GM12878 (cell line): Measurements from ENCODE around the gene LYPD4. TPM values are rescaled to one million over a fixed set of nuclear protein-coding genes. Genes with fewer than 3 reads are reported as not detected.

ENCODE experiments used
- ATAC-seq: fragments of 200-7000 bp; cut with Tn5 transposase; 3 replicates; pipeline ENCODE4 v1.9.1; 2020; ENCODE audit warnings: mild to moderate bottlenecking, moderate library complexity
- BruUV-seq: library from RNA; stranded (reverse); fragments of 400-500 nt; replicated peaks from 2 replicates; lab custom pipeline; 2021; lab: Mats Ljungman, UMichigan
- CTCF ChIA-PET: fragments of 300-600 bp; sonication (Branson Sonifier 250); formaldehyde crosslinking; extraction: SDS; loops from one replicate; lab custom pipeline; 2021; ENCODE audit warnings: inconsistent platforms; lab: Yijun Ruan, JAX
- POLR2A ChIA-PET: fragments of 350-600 bp; formaldehyde crosslinking; extraction: SDS; loops from one replicate; lab custom pipeline; 2021; ENCODE audit warnings: inconsistent platforms; lab: Charles Lee
- RAD21 ChIA-PET: fragments of 300-600 bp; sonication (Branson Sonifier 250); formaldehyde crosslinking; loops from one replicate; lab custom pipeline; 2023; ENCODE audit warnings: antibody characterized with exemption; ENCODE audit not compliant: unreplicated experiment; lab: Charles Lee
- SMC1A ChIA-PET: fragments of 300-600 bp; sonication (Branson Sonifier 250); formaldehyde crosslinking; loops from one replicate; lab custom pipeline; 2023; ENCODE audit not compliant: unreplicated experiment, uncharacterized antibody; lab: Charles Lee
- DNase-seq: peaks from one replicate; pipeline ENCODE4 v3.0.0-alpha.2; 2011; ENCODE audit warnings: low read depth, low spot score
- FAIRE-seq: peaks from 3 replicates; lab custom pipeline; 2011; peaks lifted over from hg19 to GRCh38; lab: Jason Lieb, UNC
- H2AFZ ChIP-seq: 2 replicates; pipeline ENCODE4 v1.6.0; 2011; ENCODE audit warnings: low read depth, low read length, control low read depth; ENCODE audit not compliant: control insufficient read depth
- H3K27ac ChIP-seq: 2 replicates; pipeline ENCODE4 v1.5.1; 2011; ENCODE audit warnings: control low read depth; ENCODE audit not compliant: control insufficient read depth, insufficient read depth
- H3K27me3 ChIP-seq, 2 experiments: replicated peaks in 1 of 2; 2 replicates each; pipeline versions ENCODE4 v1.6.0 to v1.6.1; 2011; ENCODE audit warnings: low read length in 1 of 2; ENCODE audit not compliant: control insufficient read depth in 2 of 2, insufficient read depth in 2 of 2
- H3K36me3 ChIP-seq, 2 experiments: 2 replicates each; pipeline ENCODE4 v1.5.1; 2011; ENCODE audit warnings: low read length in 1 of 2; ENCODE audit not compliant: control insufficient read depth in 2 of 2, insufficient read depth in 2 of 2
- H3K4me1 ChIP-seq: 2 replicates; pipeline ENCODE4 v1.6.1; 2011; ENCODE audit warnings: mild to moderate bottlenecking, low read length, moderate library complexity, mixed read lengths; ENCODE audit not compliant: control insufficient read depth, insufficient read depth
- H3K4me2 ChIP-seq: 2 replicates; pipeline ENCODE4 v1.6.0; 2011; ENCODE audit warnings: control low read depth; ENCODE audit not compliant: control insufficient read depth, insufficient read depth
- H3K4me3 ChIP-seq: fragments of 200-600 bp; sonication (generic); 2 replicates; pipeline ENCODE4 v1.5.1; 2016
- H3K79me2 ChIP-seq: 2 replicates; pipeline ENCODE4 v1.6.0; 2011; ENCODE audit warnings: low read length; ENCODE audit not compliant: control insufficient read depth, insufficient read depth
- H3K9ac ChIP-seq: 2 replicates; pipeline ENCODE4 v1.8.0; 2011; ENCODE audit warnings: low read length, control low read depth, mixed read lengths; ENCODE audit not compliant: control insufficient read depth, insufficient read depth
- H3K9me3 ChIP-seq: replicated peaks from 3 replicates; pipeline ENCODE4 v1.5.1; 2011; ENCODE audit warnings: mild to moderate bottlenecking, low read length; ENCODE audit not compliant: control insufficient read depth, insufficient read depth
- H4K20me1 ChIP-seq: 2 replicates; pipeline ENCODE4 v1.6.0; 2011; ENCODE audit not compliant: control insufficient read depth, insufficient read depth
- BACH1 ChIP-seq: fragments of 450-650 bp; IDR thresholded peaks from 2 replicates; pipeline ENCODE4 v1.6.1; 2017; ENCODE audit warnings: mild to moderate bottlenecking, borderline replicate concordance
- BHLHE40 ChIP-seq, 2 experiments: fragments of 450-650 bp in 1 of 2; IDR thresholded peaks; 2 replicates each; pipeline ENCODE4 v1.6.1; 2011 to 2017; ENCODE audit warnings: low read depth in 2 of 2, borderline replicate concordance in 1 of 2, improper control_type of control experiment in 1 of 2, low read length in 1 of 2, mild to moderate bottlenecking in 1 of 2
- NBN ChIP-seq: fragments of 450-650 bp; IDR thresholded peaks from 2 replicates; pipeline ENCODE4 v1.6.1; 2016
- NFIC ChIP-seq: IDR thresholded peaks from 2 replicates; pipeline ENCODE4 v1.6.1; 2012; ENCODE audit warnings: low read depth, mild to moderate bottlenecking, inconsistent platforms, low read length, moderate library complexity
- PML ChIP-seq: IDR thresholded peaks from 2 replicates; pipeline ENCODE4 v1.6.1; 2012; ENCODE audit warnings: low read length, inconsistent platforms
- POLR2A ChIP-seq: IDR thresholded peaks from 2 replicates; pipeline ENCODE4 v1.6.1; 2011; ENCODE audit warnings: low read depth, mild to moderate bottlenecking, low read length
- POLR2AphosphoS5 ChIP-seq: IDR thresholded peaks from 2 replicates; pipeline ENCODE4 v1.6.1; 2011; ENCODE audit warnings: mild to moderate bottlenecking, low read length, inconsistent platforms
- SIN3A ChIP-seq: IDR thresholded peaks from 2 replicates; pipeline ENCODE4 v1.6.1; 2012; ENCODE audit warnings: low read depth, low read length, improper control_type of control experiment
- WGBS: methylation state at CpG from one replicate; pipeline ENCODE4 v1.1.6; 2016; ENCODE audit warnings: low lambda C conversion rate; ENCODE audit not compliant: insufficient replicate concordance, insufficient coverage; ENCODE audit errors: missing lambda C conversion rate; 5-methylcytosine and 5-hydroxymethylcytosine counted together
- in situ Hi-C: fragments of 300-500 bp; cut with MboI; formaldehyde crosslinking; loops from 9 replicates; pipeline ENCODE4 v1.14.3; 2018; ENCODE audit warnings: mixed read lengths
- intact Hi-C: fragments of 100-400 bp; cut with micrococcal nuclease; formaldehyde crosslinking; loops from one replicate; pipeline ENCODE4 v1.14.2; 2022; ENCODE audit not compliant: unreplicated experiment
- polyA plus RNA-seq, 11 experiments: library from polyadenylated mRNA; depleted of rRNA in 4 of 11; unstranded in 6 of 11; stranded (reverse) in 5 of 11; fragments of >200 nt; fragmentation: Nextera tagmentation in 4 of 11; fragmentation: Illumina TruSeq in 1 of 11; extraction: Ambion mirVana in 4 of 11; extraction: Trizol in 1 of 11; gene quantifications; 1 replicate in 1 of 11; 2 replicates in 10 of 11; pipeline versions ENCODE4 v1.2.1 to v1.2.3, GENCODE V29; 2011 to 2016; ENCODE audit warnings: inconsistent platforms in 2 of 11, missing spikeins in 2 of 11, low read depth in 1 of 11
- total RNA-seq, 4 experiments: library from RNA; depleted of rRNA in 3 of 4; stranded (reverse); fragments of >200 nt in 3 of 4; fragmentation: Illumina TruSeq in 1 of 4; extraction: Trizol in 1 of 4; gene quantifications; 2 replicates each; pipeline versions ENCODE4 v1.2.1 to v1.2.3, GENCODE V29; 2013 to 2021
- TF ChIP-seq, protein P1 (sequence below): fragments of 450-650 bp; formaldehyde crosslinking; IDR thresholded peaks from 2 replicates; pipeline ENCODE4 v1.4.0; 2022; ENCODE audit warnings: mild to moderate bottlenecking, moderate library complexity
- TF ChIP-seq, protein P2 (sequence below): fragments of 450-650 bp; IDR thresholded peaks from 2 replicates; pipeline ENCODE4 v1.6.1; 2016; ENCODE audit warnings: mild to moderate bottlenecking

Gene LYPD4
- total and polyA plus RNA-seq, 10 of the 15 experiments (the other 5 are each of a cell fraction or from before 2014, with no cell fraction given), result not detected

DNA sequence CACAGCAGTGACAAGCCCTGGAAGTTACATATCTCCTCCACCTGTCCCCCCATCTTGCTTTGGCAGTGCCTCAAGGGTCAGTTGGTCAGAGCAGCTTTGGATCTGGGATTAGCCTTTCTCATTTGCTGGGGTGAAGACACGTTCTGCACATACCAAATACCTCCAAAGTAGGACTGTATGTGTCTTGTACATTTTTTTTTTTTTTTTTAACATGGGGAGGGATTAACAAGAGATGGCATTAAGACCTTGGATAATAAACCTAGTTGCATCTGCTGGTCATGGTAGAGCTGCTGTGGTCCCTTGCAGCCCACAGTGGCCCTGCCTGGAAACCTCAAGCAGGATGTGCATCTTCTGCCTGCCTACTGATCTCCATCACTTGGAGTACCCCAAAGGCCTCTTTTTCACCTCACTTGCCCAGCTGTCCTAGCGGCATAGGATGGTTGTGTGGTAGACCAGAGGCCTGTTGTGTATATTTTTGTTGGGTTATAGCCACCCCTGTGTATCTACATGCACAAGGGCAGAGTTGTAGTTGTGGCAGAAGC, 18.0 kb upstream of the LYPD4 start:
- TF ChIP-seq NFIC, result no peak
- TF ChIP-seq SIN3A, result no peak
- no peak for TF ChIP-seq BACH1
- peak; percentile 16; the same call in 1 of the 2 replicates for TF ChIP-seq POLR2AphosphoS5
- TF ChIP-seq PML, result 0 out of 2 replicates have a peak, but pooled peaks have one; percentile 1
- TF ChIP-seq, all 136 proteins: peak for 2
- POLR2A ChIA-PET, result interaction anchor here (0.8 to 2.4 kb wide), 4 partner anchors 9 to 24 kb away, joined by 3 to 14 read pairs (median 7); partner anchors contain the start of gene CD79A
- H3K36me3 ChIP-seq, result peaks cover 26 to 30% of the 10 kb centered on the region in 2 experiments
- 27% methylated on average over 2 of the region's 2 CpGs for WGBS
- peak overlapping the region; percentile 94 for H3K4me3 ChIP-seq
- H3K27ac ChIP-seq, result no peak overlapping the region; the same call in 1 of the 2 replicates
- no peak overlapping the region for H2AFZ ChIP-seq
- no peaks in the 10 kb centered on the region for H3K9me3 ChIP-seq
- peak overlapping the region; percentile 84 for H3K4me2 ChIP-seq
- H3K9ac ChIP-seq, result peak overlapping the region; percentile 100
- no peaks in the 10 kb centered on the region for H3K27me3 ChIP-seq
- no peak for ATAC-seq
- peaks cover 22% of the 10 kb centered on the region for H4K20me1 ChIP-seq
- peaks cover 34% of the 10 kb centered on the region for H3K4me1 ChIP-seq
- SMC1A ChIA-PET, result interaction anchor here (0.6 to 1.6 kb wide), 3 partner anchors 10 to 90 kb away, joined by 3 to 8 read pairs (median 3); no protein-coding TSS in a partner anchor
- no peak for FAIRE-seq
- intact Hi-C loops (no loop called here), in situ Hi-C loops (no loop called here)
- BruUV-seq, result no TSS peak
- RAD21 ChIA-PET, result interaction anchor here (1.0 to 1.4 kb wide), 3 partner anchors 11 to 83 kb away, joined by 3 to 7 read pairs (median 5); partner anchors contain the start of gene CD79A
- peaks cover 70% of the 10 kb centered on the region for H3K79me2 ChIP-seq
- no peak for DNase-seq
- CTCF ChIA-PET, result interaction anchor here (0.7 to 4.4 kb wide), 10 partner anchors 10 to 99 kb away, joined by 3 to 30 read pairs (median 4); partner anchors contain the start of gene RABAC1

DNA sequence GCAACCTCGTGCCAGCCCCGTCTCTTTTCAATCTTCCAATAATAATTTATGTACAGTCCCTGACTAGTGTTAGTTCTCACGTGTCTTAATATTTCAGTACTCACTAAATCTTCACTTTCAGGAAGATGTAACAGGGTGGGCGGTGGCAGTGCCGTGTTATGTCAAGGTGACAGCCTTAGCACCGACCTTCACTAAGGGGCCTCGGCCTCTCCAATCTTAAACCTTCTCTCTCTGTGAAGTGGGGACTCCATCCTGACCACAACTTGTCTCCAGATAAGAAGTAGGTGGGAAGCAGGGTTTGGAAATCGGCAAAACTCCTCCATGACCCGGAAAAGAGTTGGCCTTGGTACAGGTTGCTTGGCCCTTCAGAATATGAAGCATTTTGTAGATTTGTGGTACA, 17.4 kb upstream of the LYPD4 start:
- Histone ChIP-seq H3K4me3 (peak overlapping the region; percentile 94), H4K20me1 (peaks cover 20% of the 10 kb centered on the region), H3K4me1 (peaks cover 34% of the 10 kb centered on the region), H3K9me3 (no peaks in the 10 kb centered on the region), H3K79me2 (peaks cover 64% of the 10 kb centered on the region), H3K27ac (peak overlapping the region; percentile 98), H3K9ac (peak overlapping the region; percentile 100), H2AFZ (no peak overlapping the region), H3K27me3 (no peaks in the 10 kb centered on the region), H3K4me2 (peak overlapping the region; percentile 84), H3K36me3 (peaks cover 26 to 30% of the 10 kb centered on the region in 2 experiments)
- RAD21 ChIA-PET, result interaction anchor here (1.4 to 3.2 kb wide), 2 partner anchors 11 to 14 kb away, joined by 7 to 57 read pairs; partner anchors contain the start of gene CD79A
- no TSS peak for BruUV-seq
- CTCF ChIA-PET, result interaction anchor here (0.7 to 4.6 kb wide), 7 partner anchors 12 to 100 kb away, joined by 3 to 85 read pairs (median 12); partner anchors contain the start of genes CD79A and RABAC1
- SMC1A ChIA-PET, result interaction anchor here (1.8 to 4.9 kb wide), 3 partner anchors 10 to 90 kb away, joined by 7 to 47 read pairs (median 19); no protein-coding TSS in a partner anchor
- DNase-seq (no peak), FAIRE-seq (no peak), ATAC-seq (no peak)
- POLR2A ChIA-PET, result interaction anchor here (1.5 to 4.3 kb wide), 8 partner anchors 9 to 96 kb away, joined by 6 to 46 read pairs (median 17); partner anchors contain the start of genes CD79A and RABAC1
- intact Hi-C loops (no loop called here), in situ Hi-C loops (no loop called here)
- 28% methylated on average over 9 of the region's 9 CpGs for WGBS
- TF ChIP-seq, protein P1, sequence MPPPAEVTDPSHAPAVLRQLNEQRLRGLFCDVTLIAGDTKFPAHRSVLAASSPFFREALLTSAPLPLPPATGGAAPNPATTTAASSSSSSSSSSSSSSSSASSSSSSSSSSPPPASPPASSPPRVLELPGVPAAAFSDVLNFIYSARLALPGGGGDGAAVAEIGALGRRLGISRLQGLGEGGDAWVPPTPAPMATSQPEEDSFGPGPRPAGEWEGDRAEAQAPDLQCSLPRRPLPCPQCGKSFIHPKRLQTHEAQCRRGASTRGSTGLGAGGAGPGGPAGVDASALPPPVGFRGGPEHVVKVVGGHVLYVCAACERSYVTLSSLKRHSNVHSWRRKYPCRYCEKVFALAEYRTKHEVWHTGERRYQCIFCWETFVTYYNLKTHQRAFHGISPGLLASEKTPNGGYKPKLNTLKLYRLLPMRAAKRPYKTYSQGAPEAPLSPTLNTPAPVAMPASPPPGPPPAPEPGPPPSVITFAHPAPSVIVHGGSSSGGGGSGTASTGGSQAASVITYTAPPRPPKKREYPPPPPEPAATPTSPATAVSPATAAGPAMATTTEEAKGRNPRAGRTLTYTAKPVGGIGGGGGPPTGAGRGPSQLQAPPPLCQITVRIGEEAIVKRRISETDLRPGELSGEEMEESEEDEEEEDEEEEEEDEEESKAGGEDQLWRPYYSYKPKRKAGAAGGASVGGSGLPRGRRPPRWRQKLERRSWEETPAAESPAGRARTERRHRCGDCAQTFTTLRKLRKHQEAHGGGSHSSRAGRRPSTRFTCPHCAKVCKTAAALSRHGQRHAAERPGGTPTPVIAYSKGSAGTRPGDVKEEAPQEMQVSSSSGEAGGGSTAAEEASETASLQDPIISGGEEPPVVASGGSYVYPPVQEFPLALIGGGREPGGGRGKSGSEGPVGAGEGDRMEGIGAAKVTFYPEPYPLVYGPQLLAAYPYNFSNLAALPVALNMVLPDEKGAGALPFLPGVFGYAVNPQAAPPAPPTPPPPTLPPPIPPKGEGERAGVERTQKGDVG (CRISPR knock-in tag), result no peak
- TF ChIP-seq POLR2A (0 out of 2 replicates have a peak, but pooled peaks have one; percentile 16), BHLHE40 (IDR thresholded peaks at IDR 0.05; ENCODE audit: borderline replicate concordance in 1 of 2, low read depth in 2 of 2, low read length in 1 of 2) (peak in 1 of 2 experiments; percentile 33; a peak in 1 of 4 replicates), POLR2AphosphoS5 (0 out of 2 replicates have a peak, but pooled peaks have one; percentile 20), NBN (no peak)
- TF ChIP-seq, protein P2, sequence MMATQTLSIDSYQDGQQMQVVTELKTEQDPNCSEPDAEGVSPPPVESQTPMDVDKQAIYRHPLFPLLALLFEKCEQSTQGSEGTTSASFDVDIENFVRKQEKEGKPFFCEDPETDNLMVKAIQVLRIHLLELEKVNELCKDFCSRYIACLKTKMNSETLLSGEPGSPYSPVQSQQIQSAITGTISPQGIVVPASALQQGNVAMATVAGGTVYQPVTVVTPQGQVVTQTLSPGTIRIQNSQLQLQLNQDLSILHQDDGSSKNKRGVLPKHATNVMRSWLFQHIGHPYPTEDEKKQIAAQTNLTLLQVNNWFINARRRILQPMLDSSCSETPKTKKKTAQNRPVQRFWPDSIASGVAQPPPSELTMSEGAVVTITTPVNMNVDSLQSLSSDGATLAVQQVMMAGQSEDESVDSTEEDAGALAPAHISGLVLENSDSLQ, result peak; percentile 26; the same call in 1 of the 2 replicates
